ENCODE results near the gene TPT1. TPM values are rescaled to one million over a fixed set of nuclear protein-coding genes. Genes with fewer than 3 reads are reported as not detected.
A peak's percentile ranks its signal among the peaks of the same experiment; 100 is the strongest.

Gene TPT1
- total and polyA plus RNA-seq, 2 experiments from 2014 or later, result 1,047 to 6,453 TPM

DNA sequence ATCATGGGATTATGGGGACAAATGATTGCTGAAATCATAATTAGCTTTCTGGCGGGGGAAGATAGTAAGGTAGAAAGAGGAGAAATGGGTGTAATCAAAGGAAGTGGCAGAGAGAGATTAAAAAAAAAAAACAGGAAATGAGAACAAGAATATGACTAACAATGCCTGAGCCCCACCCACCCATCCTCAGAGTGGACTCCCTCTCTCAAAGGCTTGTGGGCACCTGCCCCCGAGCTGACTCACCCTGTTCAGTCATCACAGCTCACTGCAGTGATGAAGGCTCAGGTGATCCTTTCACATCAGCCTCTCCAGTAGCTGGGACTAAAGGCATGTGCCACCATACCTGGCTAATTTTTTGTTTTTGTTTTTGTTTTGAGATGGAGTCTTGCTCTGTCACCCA is 26.4 kb upstream of the TPT1 start:
- Histone ChIP-seq H3K27ac (peak overlapping the region; percentile 68), H4K20me1 (ENCODE audit: insufficient read depth, poor library complexity, severe bottlenecking) (no peaks in the 10 kb centered on the region), H3K4me3 (no peak overlapping the region), H2AFZ (no peak overlapping the region), H3K36me3 (replicated peaks; ENCODE audit: insufficient read depth, low read depth) (no peaks in the 10 kb centered on the region), H3K4me1 (ENCODE audit: insufficient read depth) (peaks cover 3% of the 10 kb centered on the region), H3K9me3 (ENCODE audit: low read depth) (no peaks in the 10 kb centered on the region), H3K79me2 (no peaks in the 10 kb centered on the region), H3K9me2 (replicated peaks; ENCODE audit: insufficient read depth) (no peaks in the 10 kb centered on the region), H3K27me3 (no peaks in the 10 kb centered on the region), H3K4me2 (no peak overlapping the region)
- 71% methylated on average over 2 of the region's 2 CpGs for WGBS (ENCODE audit: low lambda C conversion rate, missing lambda C conversion rate)
- no peak for TF ChIP-seq EZH2phosphoT487 (IDR thresholded peaks at IDR 0.05; ENCODE audit: low read depth, severe bottlenecking, unreplicated experiment)
- TF ChIP-seq EZH2 (IDR thresholded peaks at IDR 0.05; ENCODE audit: borderline replicate concordance), result no peak
- TF ChIP-seq, protein P1, sequence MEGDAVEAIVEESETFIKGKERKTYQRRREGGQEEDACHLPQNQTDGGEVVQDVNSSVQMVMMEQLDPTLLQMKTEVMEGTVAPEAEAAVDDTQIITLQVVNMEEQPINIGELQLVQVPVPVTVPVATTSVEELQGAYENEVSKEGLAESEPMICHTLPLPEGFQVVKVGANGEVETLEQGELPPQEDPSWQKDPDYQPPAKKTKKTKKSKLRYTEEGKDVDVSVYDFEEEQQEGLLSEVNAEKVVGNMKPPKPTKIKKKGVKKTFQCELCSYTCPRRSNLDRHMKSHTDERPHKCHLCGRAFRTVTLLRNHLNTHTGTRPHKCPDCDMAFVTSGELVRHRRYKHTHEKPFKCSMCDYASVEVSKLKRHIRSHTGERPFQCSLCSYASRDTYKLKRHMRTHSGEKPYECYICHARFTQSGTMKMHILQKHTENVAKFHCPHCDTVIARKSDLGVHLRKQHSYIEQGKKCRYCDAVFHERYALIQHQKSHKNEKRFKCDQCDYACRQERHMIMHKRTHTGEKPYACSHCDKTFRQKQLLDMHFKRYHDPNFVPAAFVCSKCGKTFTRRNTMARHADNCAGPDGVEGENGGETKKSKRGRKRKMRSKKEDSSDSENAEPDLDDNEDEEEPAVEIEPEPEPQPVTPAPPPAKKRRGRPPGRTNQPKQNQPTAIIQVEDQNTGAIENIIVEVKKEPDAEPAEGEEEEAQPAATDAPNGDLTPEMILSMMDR (IDR thresholded peaks at IDR 0.05; ENCODE audit: poor library complexity), result no peak
- peak; percentile 80 for DNase-seq (ENCODE audit: low spot score)

- Histone ChIP-seq H3K27ac (no peak overlapping the region), H3K36me3 (replicated peaks; ENCODE audit: insufficient read depth, low read depth) (no peaks in the 10 kb centered on the region), H3K4me1 (ENCODE audit: insufficient read depth) (no peaks in the 10 kb centered on the region), H3K27me3 (no peaks in the 10 kb centered on the region), H3K4me2 (no peak overlapping the region), H3K4me3 (no peak overlapping the region), H2AFZ (no peak overlapping the region), H3K9me3 (ENCODE audit: low read depth) (no peaks in the 10 kb centered on the region), H3K9me2 (replicated peaks; ENCODE audit: insufficient read depth) (no peaks in the 10 kb centered on the region), H3K79me2 (no peaks in the 10 kb centered on the region), H4K20me1 (ENCODE audit: insufficient read depth, poor library complexity, severe bottlenecking) (no peaks in the 10 kb centered on the region)
- DNase-seq (ENCODE audit: low spot score), result no peak
- WGBS (ENCODE audit: low lambda C conversion rate, missing lambda C conversion rate), result 97% methylated on average over 4 of the region's 4 CpGs
- TF ChIP-seq, protein P1 (IDR thresholded peaks at IDR 0.05; ENCODE audit: poor library complexity), result no peak
- TF ChIP-seq EZH2 (IDR thresholded peaks at IDR 0.05; ENCODE audit: borderline replicate concordance) (no peak), EZH2phosphoT487 (IDR thresholded peaks at IDR 0.05; ENCODE audit: low read depth, severe bottlenecking, unreplicated experiment) (no peak)
These were observed 24.5 kb upstream of the TPT1 start for GRCh38 chr13:45365558-45365885.

DNA sequence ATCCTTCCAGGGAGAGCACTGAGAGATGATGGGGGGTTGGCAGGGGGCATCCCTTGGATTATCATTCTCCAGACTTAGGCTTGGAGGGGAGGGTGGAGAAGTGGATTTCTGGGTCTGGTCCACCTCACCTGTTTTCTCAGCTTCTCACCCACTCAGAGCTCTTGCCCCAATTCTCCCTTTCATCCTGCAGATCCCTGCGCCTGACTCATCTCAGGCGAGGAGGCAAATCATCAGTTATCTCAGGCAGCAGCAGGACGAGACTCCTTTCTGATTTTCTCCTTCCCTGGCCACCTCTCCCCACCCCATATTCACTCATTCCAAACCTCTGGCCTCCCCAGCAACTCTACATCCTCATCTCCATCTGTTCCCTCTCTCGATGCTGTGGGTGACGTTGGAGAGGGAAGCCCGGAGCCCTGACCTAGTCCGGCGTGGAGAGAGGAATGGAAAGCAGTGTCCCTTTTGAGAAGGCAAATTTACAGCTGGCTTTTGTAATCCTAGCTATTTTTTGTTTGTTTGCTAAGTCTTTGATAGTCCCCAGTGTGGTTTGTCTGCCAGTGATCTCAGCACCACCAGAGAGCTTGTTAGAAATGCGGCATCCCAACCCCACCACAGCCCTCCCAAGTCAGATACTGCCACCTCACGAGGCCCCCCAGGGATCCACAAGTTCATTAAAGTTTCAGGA is 24.0 kb upstream of the TPT1 start:
- no peaks in the 10 kb centered on the region for H3K9me3 ChIP-seq (ENCODE audit: low read depth)
- H4K20me1 ChIP-seq (ENCODE audit: insufficient read depth, poor library complexity, severe bottlenecking), result no peaks in the 10 kb centered on the region
- WGBS (ENCODE audit: low lambda C conversion rate, missing lambda C conversion rate), result 93% methylated on average over 10 of the region's 10 CpGs
- H3K4me1 ChIP-seq (ENCODE audit: insufficient read depth), result no peaks in the 10 kb centered on the region
- no peak overlapping the region for H2AFZ ChIP-seq
- H3K9me2 ChIP-seq (replicated peaks; ENCODE audit: insufficient read depth), result no peaks in the 10 kb centered on the region
- TF ChIP-seq, protein P1 (IDR thresholded peaks at IDR 0.05; ENCODE audit: poor library complexity), result no peak
- no peak overlapping the region for H3K4me2 ChIP-seq
- H3K27ac ChIP-seq, result no peak overlapping the region
- no peaks in the 10 kb centered on the region for H3K79me2 ChIP-seq
- H3K27me3 ChIP-seq, result no peaks in the 10 kb centered on the region
- no peak for DNase-seq (ENCODE audit: low spot score)
- no peaks in the 10 kb centered on the region for H3K36me3 ChIP-seq (replicated peaks; ENCODE audit: insufficient read depth, low read depth)
- no peak overlapping the region for H3K4me3 ChIP-seq

DNA sequence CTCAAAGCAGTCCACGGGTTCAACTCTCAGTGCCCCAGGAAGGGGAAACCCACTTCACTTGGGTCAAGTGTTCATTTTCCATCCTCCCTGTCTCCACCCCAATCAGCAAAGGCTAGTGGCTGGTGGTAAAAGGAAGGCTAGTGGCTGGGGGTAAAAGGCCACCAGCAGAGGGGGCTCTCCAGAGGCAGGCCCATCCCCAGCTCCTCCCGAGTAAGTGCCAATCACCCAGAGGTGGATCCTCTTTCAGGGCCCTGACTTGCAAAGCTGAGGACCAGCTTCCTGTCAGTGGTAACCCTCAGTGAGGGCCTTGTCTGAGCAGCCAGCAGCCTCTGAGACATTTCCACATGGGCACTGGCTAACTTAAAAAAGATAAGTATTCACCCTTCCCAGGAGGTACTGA is 22.0 kb upstream of the TPT1 start:
- no peaks in the 10 kb centered on the region for H3K4me1 ChIP-seq (ENCODE audit: insufficient read depth)
- DNase-seq (ENCODE audit: low spot score), result no peak

More for the DNA sequence above, 22.0 kb upstream of the TPT1 start:
- Histone ChIP-seq H3K9me3 (ENCODE audit: low read depth) (no peaks in the 10 kb centered on the region), H3K36me3 (replicated peaks; ENCODE audit: insufficient read depth, low read depth) (no peaks in the 10 kb centered on the region), H2AFZ (no peak overlapping the region), H3K27ac (no peak overlapping the region), H3K27me3 (no peaks in the 10 kb centered on the region), H3K4me3 (no peak overlapping the region), H3K4me2 (no peak overlapping the region), H4K20me1 (ENCODE audit: insufficient read depth, poor library complexity, severe bottlenecking) (no peaks in the 10 kb centered on the region), H3K79me2 (no peaks in the 10 kb centered on the region), H3K9me2 (replicated peaks; ENCODE audit: insufficient read depth) (no peaks in the 10 kb centered on the region)
- TF ChIP-seq EZH2 (IDR thresholded peaks at IDR 0.05; ENCODE audit: borderline replicate concordance) (no peak), EZH2phosphoT487 (IDR thresholded peaks at IDR 0.05; ENCODE audit: low read depth, severe bottlenecking, unreplicated experiment) (no peak)
- TF ChIP-seq, protein P1 (IDR thresholded peaks at IDR 0.05; ENCODE audit: poor library complexity), result no peak
- WGBS (ENCODE audit: low lambda C conversion rate, missing lambda C conversion rate), result 87% methylated on average over 2 of the region's 2 CpGs
